ENCODE results near the gene PLA2R1.
A peak's percentile ranks its signal among the peaks of the same experiment; 100 is the strongest.

Gene PLA2R1

GRCh38 chr2:159921752-159922404 lies 140.5 kb downstream of the PLA2R1 start:
- no peaks in the 10 kb centered on the region for H3K79me2 ChIP-seq (ENCODE audit: control insufficient read depth, low read length)
- H3K9me2 ChIP-seq (replicated peaks; ENCODE audit: control insufficient read depth, low read length), result no peaks in the 10 kb centered on the region
- H3K36me3 ChIP-seq (ENCODE audit: control insufficient read depth, low read length), result no peaks in the 10 kb centered on the region
- H3K9me3 ChIP-seq (ENCODE audit: control insufficient read depth, insufficient read depth, low read length), result no peaks in the 10 kb centered on the region
- H3K4me2 ChIP-seq (ENCODE audit: low read length), result peak overlapping the region; percentile 21
- H3F3A ChIP-seq (ENCODE audit: control insufficient read depth, insufficient read depth), result no peaks in the 10 kb centered on the region
- no peak overlapping the region for H3K4me3 ChIP-seq (ENCODE audit: low read length)
- H3K27ac ChIP-seq (ENCODE audit: low read depth, low read length), result no peak overlapping the region
- H4K20me1 ChIP-seq (ENCODE audit: control insufficient read depth, insufficient read depth, low read depth, low read length), result no peaks in the 10 kb centered on the region
- no peak for TF ChIP-seq EZH2phosphoT487 (IDR thresholded peaks at IDR 0.05; ENCODE audit: borderline replicate concordance, low read length)
- peak; percentile 76 for TF ChIP-seq CTCF (IDR thresholded peaks at IDR 0.05; ENCODE audit: low read depth, low read length, poor library complexity, severe bottlenecking)
- H3K4me1 ChIP-seq (ENCODE audit: control insufficient read depth, low read length), result peaks cover 13% of the 10 kb centered on the region
- H3K27me3 ChIP-seq (ENCODE audit: control insufficient read depth, low read length), result no peaks in the 10 kb centered on the region

- Histone ChIP-seq H3K36me3 (ENCODE audit: control insufficient read depth, low read length) (no peaks in the 10 kb centered on the region), H3K9me3 (ENCODE audit: control insufficient read depth, insufficient read depth, low read length) (no peaks in the 10 kb centered on the region), H3F3A (ENCODE audit: control insufficient read depth, insufficient read depth) (no peaks in the 10 kb centered on the region), H3K9me2 (replicated peaks; ENCODE audit: control insufficient read depth, low read length) (no peaks in the 10 kb centered on the region), H3K4me1 (ENCODE audit: control insufficient read depth, low read length) (peaks cover under 1% of the 10 kb centered on the region; the same call in 1 of the 2 replicates), H4K20me1 (ENCODE audit: control insufficient read depth, insufficient read depth, low read depth, low read length) (no peaks in the 10 kb centered on the region), H3K4me3 (ENCODE audit: low read length) (no peak overlapping the region), H3K27me3 (ENCODE audit: control insufficient read depth, low read length) (no peaks in the 10 kb centered on the region), H3K27ac (ENCODE audit: low read depth, low read length) (no peak overlapping the region), H3K4me2 (ENCODE audit: low read length) (no peak overlapping the region), H3K79me2 (ENCODE audit: control insufficient read depth, low read length) (no peaks in the 10 kb centered on the region)
- no peak for TF ChIP-seq CTCF (IDR thresholded peaks at IDR 0.05; ENCODE audit: low read depth, low read length, poor library complexity, severe bottlenecking)
- TF ChIP-seq EZH2phosphoT487 (IDR thresholded peaks at IDR 0.05; ENCODE audit: borderline replicate concordance, low read length), result no peak
These were observed 145.9 kb downstream of the PLA2R1 start for GRCh38 chr2:159916511-159916910.

GRCh38 chr2:159913900-159914299 lies 148.5 kb downstream of the PLA2R1 start:
- Histone ChIP-seq H3K4me3 (ENCODE audit: low read length) (no peak overlapping the region), H3K27me3 (ENCODE audit: control insufficient read depth, low read length) (no peaks in the 10 kb centered on the region), H3K27ac (ENCODE audit: low read depth, low read length) (no peak overlapping the region), H3F3A (ENCODE audit: control insufficient read depth, insufficient read depth) (no peaks in the 10 kb centered on the region), H3K9me2 (replicated peaks; ENCODE audit: control insufficient read depth, low read length) (no peaks in the 10 kb centered on the region), H3K36me3 (ENCODE audit: control insufficient read depth, low read length) (no peaks in the 10 kb centered on the region), H3K4me1 (ENCODE audit: control insufficient read depth, low read length) (no peaks in the 10 kb centered on the region), H3K4me2 (ENCODE audit: low read length) (no peak overlapping the region), H3K79me2 (ENCODE audit: control insufficient read depth, low read length) (no peaks in the 10 kb centered on the region), H4K20me1 (ENCODE audit: control insufficient read depth, insufficient read depth, low read depth, low read length) (no peaks in the 10 kb centered on the region), H3K9me3 (ENCODE audit: control insufficient read depth, insufficient read depth, low read length) (no peaks in the 10 kb centered on the region)
- TF ChIP-seq CTCF (IDR thresholded peaks at IDR 0.05; ENCODE audit: low read depth, low read length, poor library complexity, severe bottlenecking) (no peak), EZH2phosphoT487 (IDR thresholded peaks at IDR 0.05; ENCODE audit: borderline replicate concordance, low read length) (no peak)
